ENCODE data around the gene ZKSCAN1. TPM values are rescaled to one million over a fixed set of nuclear protein-coding genes. Genes with fewer than 3 reads are reported as not detected.

Gene ZKSCAN1
- total RNA-seq, 1 experiment from 2014 or later: 29.8 TPM

DNA sequence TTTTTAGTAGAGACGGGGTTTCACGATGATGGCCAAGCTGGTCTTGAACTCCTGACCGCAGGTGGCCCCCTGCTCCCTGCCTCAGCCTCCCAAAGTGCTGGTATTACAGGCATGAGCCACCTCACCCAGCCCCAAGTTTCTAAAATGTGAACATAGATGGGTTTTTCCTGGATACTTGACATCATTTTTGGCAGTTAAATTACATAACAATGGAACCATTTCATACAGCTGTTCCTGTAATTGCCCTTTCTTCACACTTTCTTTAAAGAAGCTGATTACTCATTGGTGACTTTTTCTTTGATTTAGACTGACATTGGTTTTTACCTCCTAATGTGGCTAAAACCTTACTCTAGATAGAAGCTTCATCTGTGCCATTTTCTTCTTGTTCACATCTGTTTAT, 5.9 kb downstream of the ZKSCAN1 start:
- no peak overlapping the region for H2BK5ac ChIP-seq (ENCODE audit: insufficient read length, low read length)

More for the DNA sequence above, 5.9 kb downstream of the ZKSCAN1 start:
- DNase-seq: no peak
- H4K91ac ChIP-seq (ENCODE audit: insufficient read length, low read depth, low read length): no peak overlapping the region
- H3K14ac ChIP-seq (ENCODE audit: insufficient read depth, low read length): no peak overlapping the region
- no peaks in the 10 kb centered on the region for H3K27me3 ChIP-seq (ENCODE audit: insufficient read depth, low read length)
- H3K4ac ChIP-seq (ENCODE audit: low read depth, low read length): no peak overlapping the region
- H3K27ac Mint-ChIP-seq: peak overlapping the region in 2 of 3 experiments; percentile 36 to 82; a peak in 2 of 7 replicates
- H3K4me2 ChIP-seq (ENCODE audit: insufficient read depth, insufficient read length, low read length): no peak overlapping the region
- no peak overlapping the region for H4K8ac ChIP-seq (replicated peaks; ENCODE audit: insufficient read length, low read depth, low read length)
- no peak overlapping the region for H3K27ac ChIP-seq (ENCODE audit: insufficient read length, low read depth, low read length)
- no peak overlapping the region for H3K4me3 Mint-ChIP-seq
- no peak overlapping the region for H2BK120ac ChIP-seq (ENCODE audit: low read depth, low read length, poor library complexity, severe bottlenecking)
- no peaks in the 10 kb centered on the region for H4K20me1 ChIP-seq (ENCODE audit: control insufficient read depth, insufficient read depth, insufficient read length)
- H3K4me1 ChIP-seq (ENCODE audit: insufficient read depth, low read length): no peaks in the 10 kb centered on the region
- H3K4me1 Mint-ChIP-seq: peaks cover 6 to 11% of the 10 kb centered on the region in 2 experiments
- no peak overlapping the region for H2BK20ac ChIP-seq (ENCODE audit: low read depth, low read length, poor library complexity, severe bottlenecking)
- no peak overlapping the region for H3K23ac ChIP-seq (ENCODE audit: insufficient read length, low read depth, low read length)
- no peak overlapping the region for H3K18ac ChIP-seq (ENCODE audit: insufficient read length, low read depth, low read length)
- H3K27me3 Mint-ChIP-seq (ENCODE audit: low read depth): no peaks in the 10 kb centered on the region
- peaks cover under 1% of the 10 kb centered on the region for H3K23me2 ChIP-seq (ENCODE audit: insufficient read length, low read depth, low read length, poor library complexity, severe bottlenecking)
- no peaks in the 10 kb centered on the region for H3K9me3 ChIP-seq (ENCODE audit: control insufficient read depth, low read depth, low read length)
- H2AFZ ChIP-seq (ENCODE audit: low read length): no peak overlapping the region
- no peak overlapping the region for H2AK5ac ChIP-seq (ENCODE audit: insufficient read length, low read length)
- peaks cover 11% of the 10 kb centered on the region for H3K79me1 ChIP-seq (ENCODE audit: insufficient read depth, low read depth, low read length, poor library complexity, severe bottlenecking)
- no peak overlapping the region for H3K56ac ChIP-seq (ENCODE audit: insufficient read length, low read depth, low read length)
- H2BK15ac ChIP-seq (ENCODE audit: low read depth, low read length): no peak overlapping the region
- H3K9ac ChIP-seq (ENCODE audit: extremely low read depth, insufficient read length, low read length): no peak overlapping the region
- H3K9me3 Mint-ChIP-seq: no peaks in the 10 kb centered on the region
- H3K36me3 Mint-ChIP-seq (ENCODE audit: insufficient read depth in 1 of 3, low read depth in 3 of 3): peaks cover 34 to 53% (median 44%) of the 10 kb centered on the region in 3 experiments; a peak in 6 of 7 replicates
- peaks cover 17% of the 10 kb centered on the region for H3K79me2 ChIP-seq (ENCODE audit: insufficient read depth, low read length)
- no peak overlapping the region for H2BK12ac ChIP-seq (ENCODE audit: insufficient read length, low read depth, low read length)
- TF ChIP-seq, protein P1, sequence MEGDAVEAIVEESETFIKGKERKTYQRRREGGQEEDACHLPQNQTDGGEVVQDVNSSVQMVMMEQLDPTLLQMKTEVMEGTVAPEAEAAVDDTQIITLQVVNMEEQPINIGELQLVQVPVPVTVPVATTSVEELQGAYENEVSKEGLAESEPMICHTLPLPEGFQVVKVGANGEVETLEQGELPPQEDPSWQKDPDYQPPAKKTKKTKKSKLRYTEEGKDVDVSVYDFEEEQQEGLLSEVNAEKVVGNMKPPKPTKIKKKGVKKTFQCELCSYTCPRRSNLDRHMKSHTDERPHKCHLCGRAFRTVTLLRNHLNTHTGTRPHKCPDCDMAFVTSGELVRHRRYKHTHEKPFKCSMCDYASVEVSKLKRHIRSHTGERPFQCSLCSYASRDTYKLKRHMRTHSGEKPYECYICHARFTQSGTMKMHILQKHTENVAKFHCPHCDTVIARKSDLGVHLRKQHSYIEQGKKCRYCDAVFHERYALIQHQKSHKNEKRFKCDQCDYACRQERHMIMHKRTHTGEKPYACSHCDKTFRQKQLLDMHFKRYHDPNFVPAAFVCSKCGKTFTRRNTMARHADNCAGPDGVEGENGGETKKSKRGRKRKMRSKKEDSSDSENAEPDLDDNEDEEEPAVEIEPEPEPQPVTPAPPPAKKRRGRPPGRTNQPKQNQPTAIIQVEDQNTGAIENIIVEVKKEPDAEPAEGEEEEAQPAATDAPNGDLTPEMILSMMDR (conservative IDR thresholded peaks at IDR 0.05): no peak
- no peak overlapping the region for H4K5ac ChIP-seq (ENCODE audit: insufficient read length, low read depth, low read length)
- no peak overlapping the region for H3T11ph ChIP-seq (ENCODE audit: low read length)
- no CpG with 5 or more reads among the region's 3 CpGs for WGBS (ENCODE audit: extremely low coverage, insufficient read length, low lambda C conversion rate)

All from H9 (cell line).